ENCODE data around the gene IL32. TPM values are rescaled to one million over a fixed set of nuclear protein-coding genes. Genes with fewer than 3 reads are reported as not detected.

The IL32 gene
- total and polyA plus RNA-seq, 9 of the 15 experiments (the other 6 are each of a cell fraction or from before 2014, with no cell fraction given), result 0.21 to 2.2 (median 0.37) TPM; not detected in 3

DNA sequence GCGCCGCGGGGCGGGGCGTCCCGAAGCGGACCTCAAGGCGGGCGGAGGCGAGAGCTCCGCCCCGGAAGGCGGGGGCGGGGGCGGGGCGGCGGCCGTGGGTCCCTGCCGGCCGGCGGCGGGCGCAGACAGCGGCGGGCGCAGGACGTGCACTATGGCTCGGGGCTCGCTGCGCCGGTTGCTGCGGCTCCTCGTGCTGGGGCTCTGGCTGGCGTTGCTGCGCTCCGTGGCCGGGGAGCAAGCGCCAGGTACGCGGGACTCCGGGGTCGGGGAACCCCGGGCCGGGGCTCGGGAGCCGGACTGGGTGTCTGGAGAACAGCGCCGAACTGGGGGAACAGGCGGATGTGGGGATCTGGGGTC, 45.2 kb upstream of the IL32 start, which contains the start of gene TNFRSF12A (continued):
- TF ChIP-seq, protein P1, sequence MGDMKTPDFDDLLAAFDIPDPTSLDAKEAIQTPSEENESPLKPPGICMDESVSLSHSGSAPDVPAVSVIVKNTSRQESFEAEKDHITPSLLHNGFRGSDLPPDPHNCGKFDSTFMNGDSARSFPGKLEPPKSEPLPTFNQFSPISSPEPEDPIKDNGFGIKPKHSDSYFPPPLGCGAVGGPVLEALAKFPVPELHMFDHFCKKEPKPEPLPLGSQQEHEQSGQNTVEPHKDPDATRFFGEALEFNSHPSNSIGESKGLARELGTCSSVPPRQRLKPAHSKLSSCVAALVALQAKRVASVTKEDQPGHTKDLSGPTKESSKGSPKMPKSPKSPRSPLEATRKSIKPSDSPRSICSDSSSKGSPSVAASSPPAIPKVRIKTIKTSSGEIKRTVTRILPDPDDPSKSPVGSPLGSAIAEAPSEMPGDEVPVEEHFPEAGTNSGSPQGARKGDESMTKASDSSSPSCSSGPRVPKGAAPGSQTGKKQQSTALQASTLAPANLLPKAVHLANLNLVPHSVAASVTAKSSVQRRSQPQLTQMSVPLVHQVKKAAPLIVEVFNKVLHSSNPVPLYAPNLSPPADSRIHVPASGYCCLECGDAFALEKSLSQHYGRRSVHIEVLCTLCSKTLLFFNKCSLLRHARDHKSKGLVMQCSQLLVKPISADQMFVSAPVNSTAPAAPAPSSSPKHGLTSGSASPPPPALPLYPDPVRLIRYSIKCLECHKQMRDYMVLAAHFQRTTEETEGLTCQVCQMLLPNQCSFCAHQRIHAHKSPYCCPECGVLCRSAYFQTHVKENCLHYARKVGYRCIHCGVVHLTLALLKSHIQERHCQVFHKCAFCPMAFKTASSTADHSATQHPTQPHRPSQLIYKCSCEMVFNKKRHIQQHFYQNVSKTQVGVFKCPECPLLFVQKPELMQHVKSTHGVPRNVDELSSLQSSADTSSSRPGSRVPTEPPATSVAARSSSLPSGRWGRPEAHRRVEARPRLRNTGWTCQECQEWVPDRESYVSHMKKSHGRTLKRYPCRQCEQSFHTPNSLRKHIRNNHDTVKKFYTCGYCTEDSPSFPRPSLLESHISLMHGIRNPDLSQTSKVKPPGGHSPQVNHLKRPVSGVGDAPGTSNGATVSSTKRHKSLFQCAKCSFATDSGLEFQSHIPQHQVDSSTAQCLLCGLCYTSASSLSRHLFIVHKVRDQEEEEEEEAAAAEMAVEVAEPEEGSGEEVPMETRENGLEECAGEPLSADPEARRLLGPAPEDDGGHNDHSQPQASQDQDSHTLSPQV (IDR thresholded peaks at IDR 0.05), result peak; percentile 25; the same call in 1 of the 2 replicates
- TF ChIP-seq SMARCE1 (IDR thresholded peaks at IDR 0.05) (no peak), GTF2E2 (tag; IDR thresholded peaks at IDR 0.05) (peak; percentile 62; the same call in 1 of the 2 replicates), ZBTB17 (CRISPR knock-in tag; IDR thresholded peaks at IDR 0.05) (peak; percentile 46; the same call in 1 of the 2 replicates), KDM2B (CRISPR knock-in tag; IDR thresholded peaks at IDR 0.05) (0 out of 2 replicates have a peak, but pooled peaks have one; percentile 70), ZNF184 (CRISPR knock-in tag; IDR thresholded peaks at IDR 0.05) (no peak), CHD2 (IDR thresholded peaks at IDR 0.05; ENCODE audit: low read depth, low read length) (0 out of 2 replicates have a peak, but pooled peaks have one; percentile 2), RBFOX2 (IDR thresholded peaks at IDR 0.05; ENCODE audit: low read depth, low read length) (peak; percentile 88), TAF1 (IDR thresholded peaks at IDR 0.05; ENCODE audit: control insufficient read depth, extremely low read depth, insufficient read depth, low read length, severe bottlenecking) (peak; percentile 97), CTBP1 (IDR thresholded peaks at IDR 0.05; ENCODE audit: borderline replicate concordance) (0 out of 2 replicates have a peak, but pooled peaks have one; percentile 5), SAP30 (IDR thresholded peaks at IDR 0.05; ENCODE audit: borderline replicate concordance, insufficient read depth, low read depth, low read length, poor library complexity, severe bottlenecking) (peak; percentile 57), TBP (optimal IDR thresholded peaks at IDR 0.05; ENCODE audit: low read depth, low read length) (peak; percentile 75), NFRKB (IDR thresholded peaks at IDR 0.05; ENCODE audit: low read depth) (no peak)
- TF ChIP-seq, protein P2, sequence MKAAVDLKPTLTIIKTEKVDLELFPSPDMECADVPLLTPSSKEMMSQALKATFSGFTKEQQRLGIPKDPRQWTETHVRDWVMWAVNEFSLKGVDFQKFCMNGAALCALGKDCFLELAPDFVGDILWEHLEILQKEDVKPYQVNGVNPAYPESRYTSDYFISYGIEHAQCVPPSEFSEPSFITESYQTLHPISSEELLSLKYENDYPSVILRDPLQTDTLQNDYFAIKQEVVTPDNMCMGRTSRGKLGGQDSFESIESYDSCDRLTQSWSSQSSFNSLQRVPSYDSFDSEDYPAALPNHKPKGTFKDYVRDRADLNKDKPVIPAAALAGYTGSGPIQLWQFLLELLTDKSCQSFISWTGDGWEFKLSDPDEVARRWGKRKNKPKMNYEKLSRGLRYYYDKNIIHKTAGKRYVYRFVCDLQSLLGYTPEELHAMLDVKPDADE (conservative IDR thresholded peaks at IDR 0.05; ENCODE audit: control insufficient read depth, low read depth, low read length), result peak; percentile 77; the same call in 1 of the 2 replicates
- TF ChIP-seq, protein P3, sequence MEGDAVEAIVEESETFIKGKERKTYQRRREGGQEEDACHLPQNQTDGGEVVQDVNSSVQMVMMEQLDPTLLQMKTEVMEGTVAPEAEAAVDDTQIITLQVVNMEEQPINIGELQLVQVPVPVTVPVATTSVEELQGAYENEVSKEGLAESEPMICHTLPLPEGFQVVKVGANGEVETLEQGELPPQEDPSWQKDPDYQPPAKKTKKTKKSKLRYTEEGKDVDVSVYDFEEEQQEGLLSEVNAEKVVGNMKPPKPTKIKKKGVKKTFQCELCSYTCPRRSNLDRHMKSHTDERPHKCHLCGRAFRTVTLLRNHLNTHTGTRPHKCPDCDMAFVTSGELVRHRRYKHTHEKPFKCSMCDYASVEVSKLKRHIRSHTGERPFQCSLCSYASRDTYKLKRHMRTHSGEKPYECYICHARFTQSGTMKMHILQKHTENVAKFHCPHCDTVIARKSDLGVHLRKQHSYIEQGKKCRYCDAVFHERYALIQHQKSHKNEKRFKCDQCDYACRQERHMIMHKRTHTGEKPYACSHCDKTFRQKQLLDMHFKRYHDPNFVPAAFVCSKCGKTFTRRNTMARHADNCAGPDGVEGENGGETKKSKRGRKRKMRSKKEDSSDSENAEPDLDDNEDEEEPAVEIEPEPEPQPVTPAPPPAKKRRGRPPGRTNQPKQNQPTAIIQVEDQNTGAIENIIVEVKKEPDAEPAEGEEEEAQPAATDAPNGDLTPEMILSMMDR (IDR thresholded peaks at IDR 0.05 in 2 of 3, conservative IDR thresholded peaks at IDR 0.05 in 1 of 3; ENCODE audit: insufficient read depth in 2 of 3, low read depth in 1 of 3, low read length in 3 of 3), result peak in 1 of 3 experiments; percentile 29; a peak in 1 of 6 replicates
- TF ChIP-seq, protein P4, sequence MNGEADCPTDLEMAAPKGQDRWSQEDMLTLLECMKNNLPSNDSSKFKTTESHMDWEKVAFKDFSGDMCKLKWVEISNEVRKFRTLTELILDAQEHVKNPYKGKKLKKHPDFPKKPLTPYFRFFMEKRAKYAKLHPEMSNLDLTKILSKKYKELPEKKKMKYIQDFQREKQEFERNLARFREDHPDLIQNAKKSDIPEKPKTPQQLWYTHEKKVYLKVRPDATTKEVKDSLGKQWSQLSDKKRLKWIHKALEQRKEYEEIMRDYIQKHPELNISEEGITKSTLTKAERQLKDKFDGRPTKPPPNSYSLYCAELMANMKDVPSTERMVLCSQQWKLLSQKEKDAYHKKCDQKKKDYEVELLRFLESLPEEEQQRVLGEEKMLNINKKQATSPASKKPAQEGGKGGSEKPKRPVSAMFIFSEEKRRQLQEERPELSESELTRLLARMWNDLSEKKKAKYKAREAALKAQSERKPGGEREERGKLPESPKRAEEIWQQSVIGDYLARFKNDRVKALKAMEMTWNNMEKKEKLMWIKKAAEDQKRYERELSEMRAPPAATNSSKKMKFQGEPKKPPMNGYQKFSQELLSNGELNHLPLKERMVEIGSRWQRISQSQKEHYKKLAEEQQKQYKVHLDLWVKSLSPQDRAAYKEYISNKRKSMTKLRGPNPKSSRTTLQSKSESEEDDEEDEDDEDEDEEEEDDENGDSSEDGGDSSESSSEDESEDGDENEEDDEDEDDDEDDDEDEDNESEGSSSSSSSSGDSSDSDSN (IDR thresholded peaks at IDR 0.05; ENCODE audit: borderline replicate concordance in 1 of 2, low read depth in 2 of 2, low read length in 2 of 2), result peak; percentile 37 to 85; a peak in 2 of 4 replicates
